Measurements from ENCODE around the gene RFX3. TPM values are rescaled to one million over a fixed set of nuclear protein-coding genes. Genes with fewer than 3 reads are reported as not detected.

RFX3 gene
- total RNA-seq, 2 donors from 2014 or later = 10.9 to 15.5 TPM

DNA sequence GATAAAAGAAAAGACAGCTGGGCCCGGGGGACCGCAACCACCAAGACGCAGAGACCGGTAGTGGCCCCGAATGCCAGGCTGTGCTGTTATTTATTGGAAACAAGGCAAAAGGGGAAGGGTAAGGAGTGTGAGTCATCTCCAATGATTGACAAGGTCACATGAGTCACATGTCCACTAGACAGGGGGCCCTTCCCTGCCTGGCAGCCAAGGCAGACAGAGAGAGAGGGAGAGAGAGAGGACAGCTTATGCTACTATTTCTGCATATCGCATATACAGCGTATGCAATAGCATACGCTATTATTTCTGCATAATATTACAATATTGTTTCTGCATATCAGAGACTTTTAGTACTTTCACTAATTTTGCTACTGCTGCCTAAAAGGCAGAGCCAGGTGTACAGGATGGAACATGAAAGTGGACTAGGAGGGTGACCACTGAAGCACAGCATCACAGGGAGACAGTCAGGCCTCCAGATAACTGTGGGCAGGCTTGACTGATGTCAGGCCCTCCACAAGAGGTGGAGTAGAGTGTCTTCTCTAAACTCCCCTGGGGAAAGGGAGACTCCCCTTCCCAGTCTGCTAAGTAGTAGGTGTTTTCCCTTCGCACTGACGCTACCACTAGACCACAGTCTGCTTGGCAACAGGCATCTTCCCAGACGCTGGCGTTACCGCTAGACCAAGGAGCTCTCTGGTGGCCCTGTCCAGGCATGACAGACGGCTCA, 50.3 kb downstream of the RFX3 start:
- H3K4me3 ChIP-seq = no peak overlapping the region
- TF ChIP-seq POLR2A (IDR thresholded peaks at IDR 0.05) (no peak), POLR2AphosphoS5 (IDR thresholded peaks at IDR 0.05) (no peak)
- TF ChIP-seq, protein P1, sequence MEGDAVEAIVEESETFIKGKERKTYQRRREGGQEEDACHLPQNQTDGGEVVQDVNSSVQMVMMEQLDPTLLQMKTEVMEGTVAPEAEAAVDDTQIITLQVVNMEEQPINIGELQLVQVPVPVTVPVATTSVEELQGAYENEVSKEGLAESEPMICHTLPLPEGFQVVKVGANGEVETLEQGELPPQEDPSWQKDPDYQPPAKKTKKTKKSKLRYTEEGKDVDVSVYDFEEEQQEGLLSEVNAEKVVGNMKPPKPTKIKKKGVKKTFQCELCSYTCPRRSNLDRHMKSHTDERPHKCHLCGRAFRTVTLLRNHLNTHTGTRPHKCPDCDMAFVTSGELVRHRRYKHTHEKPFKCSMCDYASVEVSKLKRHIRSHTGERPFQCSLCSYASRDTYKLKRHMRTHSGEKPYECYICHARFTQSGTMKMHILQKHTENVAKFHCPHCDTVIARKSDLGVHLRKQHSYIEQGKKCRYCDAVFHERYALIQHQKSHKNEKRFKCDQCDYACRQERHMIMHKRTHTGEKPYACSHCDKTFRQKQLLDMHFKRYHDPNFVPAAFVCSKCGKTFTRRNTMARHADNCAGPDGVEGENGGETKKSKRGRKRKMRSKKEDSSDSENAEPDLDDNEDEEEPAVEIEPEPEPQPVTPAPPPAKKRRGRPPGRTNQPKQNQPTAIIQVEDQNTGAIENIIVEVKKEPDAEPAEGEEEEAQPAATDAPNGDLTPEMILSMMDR (IDR thresholded peaks at IDR 0.05) = no peak
- 95% methylated on average over 14 of the region's 14 CpGs for WGBS
- no peak for DNase-seq (ENCODE audit: low spot score)
- H3K4me1 ChIP-seq (replicated peaks) = no peaks in the 10 kb centered on the region
- no peaks in the 10 kb centered on the region for H3K27me3 ChIP-seq (replicated peaks; ENCODE audit: insufficient read depth)
- no peaks in the 10 kb centered on the region for H3K36me3 ChIP-seq
- no peaks in the 10 kb centered on the region for H3K9me3 ChIP-seq
- H3K27ac ChIP-seq = no peak overlapping the region
- intact Hi-C loops (cut with DNase I) = no loop called here

DNA sequence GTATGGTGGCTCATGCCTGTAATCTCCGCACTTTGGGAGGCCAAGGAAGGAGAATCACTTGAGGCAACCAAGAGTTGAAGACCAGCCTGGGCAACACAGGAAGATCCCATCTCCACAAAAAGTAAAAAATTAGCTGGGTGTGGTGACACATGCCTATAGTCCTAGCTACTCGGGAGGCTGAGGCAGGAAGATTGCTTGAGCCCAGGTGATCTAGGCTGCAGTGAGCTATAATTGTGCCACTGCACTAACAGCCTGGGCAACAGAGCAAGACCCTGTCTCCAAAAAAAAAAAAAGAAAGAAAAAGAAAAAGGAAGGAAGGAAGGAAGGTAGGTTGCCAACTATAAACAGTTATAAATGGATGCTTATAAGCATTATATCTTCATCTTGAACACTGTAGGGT, 51.0 kb downstream of the RFX3 start:
- TF ChIP-seq POLR2A (IDR thresholded peaks at IDR 0.05) = no peak
- TF ChIP-seq, protein P1 (IDR thresholded peaks at IDR 0.05) = no peak
- TF ChIP-seq POLR2AphosphoS5 (IDR thresholded peaks at IDR 0.05) = no peak
- WGBS = 100% methylated on average over 2 of the region's 2 CpGs
- intact Hi-C loops (cut with DNase I) = no loop called here
- no peaks in the 10 kb centered on the region for H3K27me3 ChIP-seq (replicated peaks; ENCODE audit: insufficient read depth)
- H3K4me1 ChIP-seq (replicated peaks) = no peaks in the 10 kb centered on the region
- H3K36me3 ChIP-seq = no peaks in the 10 kb centered on the region
- no peak overlapping the region for H3K27ac ChIP-seq
- DNase-seq (ENCODE audit: low spot score) = no peak
- H3K4me3 ChIP-seq = no peak overlapping the region
- H3K9me3 ChIP-seq = no peaks in the 10 kb centered on the region

DNA sequence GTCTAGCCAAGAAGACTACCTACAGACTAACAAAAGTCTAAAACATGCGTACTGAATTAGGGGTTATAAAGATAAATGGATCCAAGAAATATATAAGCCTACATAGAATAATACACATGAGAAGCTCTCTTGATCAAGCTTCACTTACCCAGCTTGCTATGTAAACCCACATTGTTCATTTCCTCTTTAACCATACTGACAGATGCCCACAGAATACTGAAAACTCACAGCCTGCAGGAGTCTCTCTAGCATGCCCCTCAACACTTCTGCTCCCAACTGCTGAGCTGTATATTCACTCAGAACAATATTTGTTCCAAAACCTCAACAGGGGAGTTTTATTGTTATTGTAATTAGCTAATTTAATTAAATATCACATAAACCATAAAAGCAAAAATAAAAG, 52.4 kb downstream of the RFX3 start:
- DNase-seq (ENCODE audit: low spot score) = no peak
- Histone ChIP-seq H3K27ac (no peak overlapping the region), H3K9me3 (no peaks in the 10 kb centered on the region), H3K4me1 (replicated peaks) (no peaks in the 10 kb centered on the region), H3K4me3 (no peak overlapping the region), H3K36me3 (no peaks in the 10 kb centered on the region), H3K27me3 (replicated peaks; ENCODE audit: insufficient read depth) (no peaks in the 10 kb centered on the region)
- 100% methylated on average over 1 of the region's 1 CpG for WGBS
- TF ChIP-seq POLR2AphosphoS5 (IDR thresholded peaks at IDR 0.05) = no peak
- no peak for TF ChIP-seq POLR2A (IDR thresholded peaks at IDR 0.05)
- TF ChIP-seq, protein P1 (IDR thresholded peaks at IDR 0.05) = no peak
- intact Hi-C loops (cut with DNase I) = no loop called here

DNA sequence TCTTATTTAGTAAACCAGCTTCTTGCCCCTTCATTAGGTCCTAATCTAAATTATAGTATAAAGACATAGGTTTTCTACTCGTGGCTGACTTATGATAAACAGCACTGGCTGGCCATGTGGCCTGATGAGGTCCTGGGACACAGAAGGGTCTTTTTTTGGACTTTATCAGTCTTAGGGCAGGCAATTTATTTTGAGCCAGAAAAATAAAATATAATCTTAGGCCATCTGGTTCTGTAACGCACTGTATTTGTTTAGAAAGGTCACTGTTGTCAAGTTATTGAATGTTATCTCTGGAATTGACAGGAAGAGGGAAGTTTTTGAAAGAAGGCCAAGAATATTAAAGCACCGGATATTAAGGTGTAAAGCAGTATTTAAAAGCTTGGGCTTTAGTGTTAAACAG, 53.9 kb downstream of the RFX3 start:
- Histone ChIP-seq H3K27me3 (replicated peaks; ENCODE audit: insufficient read depth) (no peaks in the 10 kb centered on the region), H3K9me3 (no peaks in the 10 kb centered on the region), H3K4me3 (no peak overlapping the region), H3K4me1 (replicated peaks) (no peaks in the 10 kb centered on the region), H3K36me3 (no peaks in the 10 kb centered on the region), H3K27ac (no peak overlapping the region)
- TF ChIP-seq POLR2AphosphoS5 (IDR thresholded peaks at IDR 0.05) (no peak), POLR2A (IDR thresholded peaks at IDR 0.05) (no peak)
- TF ChIP-seq, protein P1 (IDR thresholded peaks at IDR 0.05) = no peak
- no peak for DNase-seq (ENCODE audit: low spot score)
- WGBS = 41% methylated on average over 3 of the region's 3 CpGs
- intact Hi-C loops (cut with DNase I) = no loop called here
